Osteoblast (primary cell): ENCODE data around the gene AP2S1. TPM values are rescaled to one million over a fixed set of nuclear protein-coding genes. Genes with fewer than 3 reads are reported as not detected.
"Not testable (repeated sequence)": the region's sequence is repeated elsewhere in the genome, so short reads cannot be mapped to it uniquely, and the experiment has no call there.

ENCODE experiments used
- DNase-seq: peaks from one replicate; pipeline ENCODE4 v3.0.0; 2011; ENCODE audit warnings: low spot score, mixed read lengths; ENCODE audit not compliant: insufficient read length; ENCODE audit errors: missing footprints
- H2AFZ ChIP-seq: 2 replicates; pipeline ENCODE4 v1.6.0; 2011; ENCODE audit warnings: mild to moderate bottlenecking, low read length
- H3K27ac ChIP-seq: 2 replicates; pipeline ENCODE4 v1.5.1; 2011; ENCODE audit warnings: mild to moderate bottlenecking, low read depth, low read length, moderate library complexity
- H3K27me3 ChIP-seq: 2 replicates; pipeline ENCODE4 v1.6.0; 2012; ENCODE audit warnings: mild to moderate bottlenecking, control low read depth, inconsistent platforms, low read length, moderate library complexity; ENCODE audit not compliant: insufficient read depth
- H3K36me3 ChIP-seq: 2 replicates; pipeline ENCODE4 v1.5.1; 2011; ENCODE audit warnings: mild to moderate bottlenecking, low read length, control low read depth, moderate library complexity; ENCODE audit not compliant: insufficient read depth
- H3K4me1 ChIP-seq: 2 replicates; pipeline ENCODE4 v1.5.1; 2011; ENCODE audit warnings: mild to moderate bottlenecking, low read length, control low read depth, moderate library complexity; ENCODE audit not compliant: insufficient read depth
- H3K4me2 ChIP-seq: 2 replicates; pipeline ENCODE4 v1.6.0; 2011; ENCODE audit warnings: mild to moderate bottlenecking, low read length; ENCODE audit not compliant: insufficient read depth
- H3K4me3 ChIP-seq: fragments of 200-600 bp; sonication (generic); 3 replicates; pipeline ENCODE4 v1.5.1; 2012; ENCODE audit warnings: mild to moderate bottlenecking, low read length, inconsistent platforms; ENCODE audit not compliant: insufficient read depth
- H3K79me2 ChIP-seq: 2 replicates; pipeline ENCODE4 v1.6.0; 2012; ENCODE audit warnings: mild to moderate bottlenecking, low read length, control low read depth, inconsistent platforms; ENCODE audit not compliant: insufficient read depth
- H3K9me3 ChIP-seq: 2 replicates; pipeline ENCODE4 v1.5.1; 2011; ENCODE audit warnings: low read depth, low read length, control low read depth
- H4K20me1 ChIP-seq: 2 replicates; pipeline ENCODE4 v1.6.0; 2012; ENCODE audit warnings: mild to moderate bottlenecking, low read length, control low read depth; ENCODE audit not compliant: insufficient read depth
- CTCF ChIP-seq: IDR thresholded peaks from 2 replicates; pipeline ENCODE4 v1.5.1; 2011; ENCODE audit warnings: mild to moderate bottlenecking, low read depth, low read length, moderate library complexity; ENCODE audit errors: extremely low read depth
- total RNA-seq: library from RNA; depleted of rRNA; stranded (reverse); fragments of >200 nt; gene quantifications from 2 replicates; pipeline ENCODE4 v1.2.3, GENCODE V29; 2012

The AP2S1 gene
- total RNA-seq, 1 donor: 136 TPM

DNA sequence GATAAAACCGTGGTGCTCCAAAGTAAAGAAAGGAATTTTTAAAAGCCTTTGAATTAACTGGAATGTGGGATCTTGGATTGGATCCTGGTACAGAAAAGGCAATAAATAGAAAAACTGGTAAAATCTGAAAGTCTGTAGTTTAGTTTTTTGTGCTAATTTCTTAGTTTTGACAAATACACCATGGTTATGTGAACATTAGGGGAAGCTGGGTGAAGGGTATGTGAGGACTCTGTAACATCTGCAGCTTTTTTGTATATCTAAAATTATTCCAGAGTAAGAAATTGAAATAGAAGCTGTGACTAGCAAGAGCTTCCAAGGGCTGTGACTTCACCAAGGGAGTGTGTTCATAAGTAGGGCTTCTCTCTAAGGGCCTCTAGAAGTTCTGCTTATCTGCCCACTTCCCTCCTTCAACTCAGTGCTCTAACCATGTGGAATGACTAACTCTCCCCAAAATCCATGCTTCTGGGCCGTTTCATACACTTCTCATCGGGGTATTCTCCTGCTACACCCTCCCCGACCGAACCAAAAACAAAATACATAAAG lies 36.7 kb upstream of the AP2S1 start:
- Histone ChIP-seq H3K27me3 (no peaks in the 10 kb centered on the region), H3K9me3 (no peaks in the 10 kb centered on the region), H3K79me2 (peaks cover 84% of the 10 kb centered on the region), H3K4me3 (no peak overlapping the region), H3K36me3 (no peaks in the 10 kb centered on the region), H4K20me1 (peaks cover 35% of the 10 kb centered on the region), H3K4me1 (peaks cover 47% of the 10 kb centered on the region), H3K27ac (peak overlapping the region; percentile 59), H3K4me2 (peak overlapping the region; percentile 19), H2AFZ (no peak overlapping the region)
- DNase-seq: peak; percentile 74
- no peak for TF ChIP-seq CTCF

- TF ChIP-seq CTCF: no peak
- no peaks in the 10 kb centered on the region for H3K27me3 ChIP-seq
- no peaks in the 10 kb centered on the region for H3K36me3 ChIP-seq
- H3K4me3 ChIP-seq: no peak overlapping the region
- peaks cover 47% of the 10 kb centered on the region for H3K4me1 ChIP-seq
- DNase-seq: no peak
- H3K27ac ChIP-seq: peak overlapping the region; percentile 59
- no peak overlapping the region for H2AFZ ChIP-seq
- H3K4me2 ChIP-seq: peak overlapping the region; percentile 59
- peaks cover 84% of the 10 kb centered on the region for H3K79me2 ChIP-seq
- H3K9me3 ChIP-seq: no peaks in the 10 kb centered on the region
- peaks cover 34% of the 10 kb centered on the region for H4K20me1 ChIP-seq
Observed at GRCh38 chr19:46886546-46887239, 36.0 kb upstream of the AP2S1 start.

DNA sequence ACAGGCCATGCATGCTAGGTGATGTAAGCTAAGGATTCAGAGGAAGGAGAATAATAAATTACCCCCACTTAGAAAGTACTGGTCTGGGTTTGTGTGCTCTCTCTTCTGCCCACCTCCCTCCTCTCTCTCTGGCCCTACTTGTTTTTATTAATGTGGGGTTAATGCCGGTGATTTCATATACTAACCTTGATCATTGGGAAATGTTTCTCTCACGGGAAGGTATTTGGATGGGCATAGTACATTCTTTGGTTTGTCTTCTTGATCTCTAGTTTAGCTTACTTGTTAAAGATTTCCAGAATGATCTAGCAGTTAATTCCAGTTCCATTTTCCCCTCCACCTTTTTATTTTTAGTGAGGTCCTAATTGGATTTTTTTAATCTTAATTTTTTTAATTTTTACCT lies 34.8 kb upstream of the AP2S1 start:
- Histone ChIP-seq H3K27ac (peak overlapping the region; percentile 59), H3K4me3 (no peak overlapping the region), H3K9me3 (no peaks in the 10 kb centered on the region), H3K36me3 (no peaks in the 10 kb centered on the region), H2AFZ (no peak overlapping the region), H3K79me2 (peaks cover 85% of the 10 kb centered on the region), H3K27me3 (no peaks in the 10 kb centered on the region), H3K4me2 (peak overlapping the region; percentile 59), H3K4me1 (peaks cover 39% of the 10 kb centered on the region), H4K20me1 (peaks cover 30% of the 10 kb centered on the region)
- no peak for DNase-seq
- TF ChIP-seq CTCF: no peak

GRCh38 chr19:46882751-46883150 lies 32.1 kb upstream of the AP2S1 start:
- H3K4me2 ChIP-seq, H2AFZ ChIP-seq, H3K4me3 ChIP-seq, H3K9me3 ChIP-seq, DNase-seq, H3K27me3 ChIP-seq, H3K27ac ChIP-seq, H3K36me3 ChIP-seq: not testable (repeated sequence)
- peaks cover 32% of the 10 kb centered on the region for H4K20me1 ChIP-seq
- H3K79me2 ChIP-seq: peaks cover 71% of the 10 kb centered on the region
- peaks cover 55% of the 10 kb centered on the region for H3K4me1 ChIP-seq
